GM12801 (cell line): ENCODE measurements around the gene EDRF1.

ENCODE experiments used
- TF ChIP-seq, protein P1 (sequence below): IDR thresholded peaks from one replicate; pipeline ENCODE4 v1.5.1; 2011; ENCODE audit warnings: control low read depth; ENCODE audit not compliant: insufficient read length; ENCODE audit errors: extremely low read depth

The EDRF1 gene

DNA sequence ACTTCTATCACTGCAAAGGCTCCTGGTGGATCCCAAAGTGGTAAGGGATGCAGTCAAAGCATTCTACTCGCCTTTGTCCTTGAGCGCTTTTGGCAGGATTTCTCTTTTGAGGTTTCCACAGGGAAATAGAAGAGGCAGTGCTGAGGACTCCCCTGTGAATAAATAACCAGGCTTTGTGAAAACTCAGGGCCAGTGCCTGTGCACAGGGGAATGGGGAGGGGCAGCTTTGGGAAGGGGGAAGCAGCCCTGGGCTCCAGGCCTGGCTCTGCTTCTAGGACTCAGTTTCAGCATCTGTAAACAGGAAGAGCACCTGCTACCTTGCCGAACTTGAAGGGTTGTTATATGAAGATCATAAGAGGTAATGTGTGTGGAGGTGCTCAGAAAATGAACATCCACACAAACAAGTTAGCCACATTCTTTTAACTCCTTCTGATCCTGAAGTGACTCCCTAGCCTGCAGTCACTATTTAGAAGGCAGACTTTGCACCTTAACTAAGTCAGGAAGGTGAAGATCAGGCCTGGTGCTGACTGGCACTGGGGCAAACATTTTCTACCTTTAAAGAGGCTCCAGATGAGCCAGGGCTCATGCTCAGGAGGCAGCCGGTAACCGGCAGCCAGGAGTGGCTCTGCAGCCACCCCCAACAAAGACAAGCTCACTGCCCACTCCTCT is 78.6 kb downstream of the EDRF1 start:
- TF ChIP-seq, protein P1, sequence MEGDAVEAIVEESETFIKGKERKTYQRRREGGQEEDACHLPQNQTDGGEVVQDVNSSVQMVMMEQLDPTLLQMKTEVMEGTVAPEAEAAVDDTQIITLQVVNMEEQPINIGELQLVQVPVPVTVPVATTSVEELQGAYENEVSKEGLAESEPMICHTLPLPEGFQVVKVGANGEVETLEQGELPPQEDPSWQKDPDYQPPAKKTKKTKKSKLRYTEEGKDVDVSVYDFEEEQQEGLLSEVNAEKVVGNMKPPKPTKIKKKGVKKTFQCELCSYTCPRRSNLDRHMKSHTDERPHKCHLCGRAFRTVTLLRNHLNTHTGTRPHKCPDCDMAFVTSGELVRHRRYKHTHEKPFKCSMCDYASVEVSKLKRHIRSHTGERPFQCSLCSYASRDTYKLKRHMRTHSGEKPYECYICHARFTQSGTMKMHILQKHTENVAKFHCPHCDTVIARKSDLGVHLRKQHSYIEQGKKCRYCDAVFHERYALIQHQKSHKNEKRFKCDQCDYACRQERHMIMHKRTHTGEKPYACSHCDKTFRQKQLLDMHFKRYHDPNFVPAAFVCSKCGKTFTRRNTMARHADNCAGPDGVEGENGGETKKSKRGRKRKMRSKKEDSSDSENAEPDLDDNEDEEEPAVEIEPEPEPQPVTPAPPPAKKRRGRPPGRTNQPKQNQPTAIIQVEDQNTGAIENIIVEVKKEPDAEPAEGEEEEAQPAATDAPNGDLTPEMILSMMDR: no peak

DNA sequence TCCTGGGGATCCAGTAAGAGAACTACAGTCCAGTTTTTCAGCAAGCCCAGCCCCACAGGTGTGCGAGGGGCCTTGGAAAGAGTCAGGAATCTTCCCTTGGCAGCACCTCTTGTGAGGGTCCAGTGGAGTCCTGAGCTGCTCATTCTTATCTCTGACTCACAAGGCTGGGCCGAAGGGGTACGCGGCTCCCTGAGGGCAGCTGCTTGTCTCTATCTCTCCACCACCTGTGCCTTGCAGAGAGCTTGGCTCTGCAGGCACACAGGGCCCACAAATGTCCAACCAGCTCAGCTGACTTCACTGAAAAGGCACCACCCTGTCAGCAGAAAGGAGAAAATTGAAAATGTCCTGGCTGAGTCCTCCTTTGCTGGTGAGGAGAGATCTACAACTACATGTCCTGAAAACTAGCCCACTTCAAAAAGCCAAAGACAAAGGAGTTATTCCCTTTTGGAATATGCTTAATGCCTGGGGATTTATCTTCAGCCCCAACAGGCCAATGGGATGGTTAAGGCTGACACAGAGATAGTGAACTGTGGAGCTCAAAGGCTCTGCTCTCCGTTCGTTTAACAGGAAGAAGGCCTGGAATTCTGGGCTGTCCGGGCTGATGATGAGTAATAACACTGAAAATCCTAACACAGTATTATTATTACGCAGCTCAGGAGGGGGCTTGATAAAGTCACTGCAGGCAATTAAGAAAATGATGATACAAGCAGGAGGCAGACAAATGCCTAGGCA is 80.1 kb downstream of the EDRF1 start:
- TF ChIP-seq, protein P1: no peak

DNA sequence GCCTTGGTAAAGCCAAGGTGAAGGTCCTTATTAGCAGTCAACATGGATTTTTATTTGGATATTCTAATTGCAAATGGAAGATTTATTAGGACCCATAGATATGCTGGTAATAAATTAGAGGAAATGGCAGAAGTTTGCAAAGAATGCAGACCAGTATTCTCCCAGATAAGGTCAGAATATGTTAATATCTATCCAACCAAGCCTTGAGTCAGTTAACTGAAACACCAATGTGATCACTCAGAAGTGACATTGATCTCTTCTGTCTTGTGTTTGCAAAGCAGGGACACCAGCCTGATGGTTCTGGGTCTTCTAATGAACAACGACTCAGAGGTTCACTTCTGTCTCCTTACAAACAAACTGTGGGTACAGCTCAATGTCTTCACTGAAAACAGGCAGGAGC is 82.1 kb downstream of the EDRF1 start:
- TF ChIP-seq, protein P1: no peak

DNA sequence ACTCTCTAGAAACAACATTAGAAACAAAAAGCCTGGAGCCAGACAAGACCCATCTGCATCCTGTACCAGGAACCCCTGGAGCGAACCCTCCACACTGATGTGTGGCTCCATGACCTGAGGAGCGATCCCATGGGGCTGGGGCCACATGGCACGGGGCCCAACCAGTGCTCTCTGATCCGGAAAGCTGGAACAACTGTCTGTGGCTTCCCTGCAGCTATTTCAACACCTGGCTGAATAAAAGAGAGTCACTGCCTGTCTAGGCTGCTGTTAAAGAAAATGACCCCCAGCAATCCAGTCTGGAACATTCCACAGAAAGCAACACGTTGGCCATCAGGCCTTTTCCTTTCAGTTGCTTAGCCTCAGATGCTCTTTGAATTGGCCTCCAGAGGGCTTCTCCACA is 82.6 kb downstream of the EDRF1 start:
- TF ChIP-seq, protein P1: no peak

DNA sequence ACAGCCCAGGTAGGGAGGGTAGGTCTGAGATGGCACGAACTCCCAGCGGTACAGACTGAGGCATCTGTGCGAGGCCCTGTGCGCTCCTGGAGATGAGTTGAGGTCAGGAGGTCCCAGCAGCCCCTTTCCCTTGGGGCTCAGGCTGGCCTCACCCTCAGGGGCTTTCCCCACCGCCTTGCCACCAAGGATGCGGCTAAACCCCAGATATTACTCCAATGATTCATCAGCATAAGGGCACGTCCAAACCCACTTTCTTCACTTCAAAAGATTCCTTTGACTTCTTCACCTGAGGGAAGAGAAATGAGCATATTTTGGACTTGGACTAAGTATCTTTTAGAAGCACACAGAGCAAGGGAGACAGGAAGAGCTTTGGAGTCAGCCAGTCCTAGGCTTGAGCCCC is 83.2 kb downstream of the EDRF1 start:
- TF ChIP-seq, protein P1: no peak

DNA sequence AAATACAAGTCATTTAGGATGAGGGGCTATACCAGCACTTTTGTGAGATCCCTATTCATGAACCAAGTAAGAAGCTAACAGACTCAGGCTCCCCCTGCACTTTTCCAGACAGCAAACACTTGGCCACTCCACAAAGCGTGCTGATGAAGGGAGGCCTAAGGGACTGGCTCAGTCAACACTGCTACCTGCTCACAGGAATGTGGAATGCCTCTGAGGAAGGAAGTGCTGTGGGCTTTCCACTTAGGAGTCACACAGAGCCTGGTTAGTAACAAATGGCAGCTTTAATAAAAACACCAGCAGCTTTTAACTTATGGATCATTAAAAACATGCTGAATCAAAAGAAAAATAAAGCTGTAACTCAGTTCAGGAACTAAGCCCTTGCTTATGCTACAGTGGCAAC is 88.5 kb downstream of the EDRF1 start:
- TF ChIP-seq, protein P1: no peak

DNA sequence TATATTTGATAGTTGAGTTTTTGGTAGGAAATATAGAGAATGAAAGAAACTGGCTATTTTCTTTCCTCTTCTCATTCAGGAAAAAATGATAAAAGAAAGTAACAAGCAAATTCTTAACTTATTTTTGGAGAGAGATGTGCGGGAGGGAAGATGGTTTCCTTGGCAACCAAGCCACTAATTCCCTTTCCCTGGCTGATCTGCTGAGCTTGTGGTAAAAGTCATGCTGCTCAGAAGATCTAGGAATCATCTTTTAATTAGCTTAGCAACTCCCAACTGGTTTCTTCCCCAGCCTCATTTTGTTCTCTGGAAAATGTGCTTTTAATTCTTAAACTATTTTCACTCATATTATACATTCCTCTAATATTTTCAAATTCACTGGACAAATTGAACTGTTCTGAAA is 91.7 kb downstream of the EDRF1 start:
- TF ChIP-seq, protein P1: no peak
